Glomerular endothelial cell (primary cell): ENCODE results near the gene LIMK2. TPM values are rescaled to one million over a fixed set of nuclear protein-coding genes. Genes with fewer than 3 reads are reported as not detected.

Source experiments
- DNase-seq: peaks from one replicate; pipeline ENCODE4 v3.0.0-alpha.2; 2011; ENCODE audit warnings: low read depth, low spot score; ENCODE audit errors: extremely low read depth
- total RNA-seq: library from RNA; depleted of rRNA; stranded (reverse); fragments of >200 nt; gene quantifications from 2 replicates; pipeline ENCODE4 v1.2.3, GENCODE V29; 2015

LIMK2 gene
- total RNA-seq, 1 donor from 2014 or later = 108 TPM

DNA sequence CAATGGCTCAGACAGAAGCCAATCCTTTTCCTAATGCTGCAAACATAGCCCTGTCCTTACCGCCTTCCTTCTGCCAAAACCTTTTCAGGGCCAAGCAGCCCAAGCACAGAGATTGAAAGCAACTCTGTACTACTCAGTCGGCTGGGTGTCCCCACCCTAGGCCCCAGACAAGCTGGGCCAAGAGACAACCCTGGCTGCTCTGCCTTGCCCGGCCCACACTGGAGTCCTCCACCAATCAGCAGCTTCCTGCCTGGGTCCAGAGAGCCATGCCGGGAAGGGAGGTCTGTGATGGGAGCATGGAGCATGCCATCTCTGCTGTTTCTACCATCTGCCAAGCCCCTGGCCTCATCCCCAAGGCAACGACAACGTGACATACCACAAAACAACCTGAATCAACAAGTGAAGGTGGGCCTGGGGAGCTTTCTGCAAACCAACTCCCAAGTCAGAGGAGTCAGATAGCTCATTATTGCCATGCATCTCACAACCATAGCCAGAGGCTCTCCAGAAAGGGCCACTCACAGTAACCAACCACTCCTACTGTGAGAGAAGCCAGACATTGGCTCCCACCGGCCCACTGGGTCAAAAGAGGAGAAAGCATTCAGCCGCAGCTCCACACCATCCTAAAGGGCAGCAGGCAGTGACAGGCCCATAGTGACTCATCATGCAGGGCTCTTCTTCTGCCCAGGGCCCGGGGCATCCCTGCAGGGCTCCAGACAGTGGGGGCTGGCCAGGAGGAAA is 115.9 kb downstream of the LIMK2 start:
- no peak for DNase-seq

DNA sequence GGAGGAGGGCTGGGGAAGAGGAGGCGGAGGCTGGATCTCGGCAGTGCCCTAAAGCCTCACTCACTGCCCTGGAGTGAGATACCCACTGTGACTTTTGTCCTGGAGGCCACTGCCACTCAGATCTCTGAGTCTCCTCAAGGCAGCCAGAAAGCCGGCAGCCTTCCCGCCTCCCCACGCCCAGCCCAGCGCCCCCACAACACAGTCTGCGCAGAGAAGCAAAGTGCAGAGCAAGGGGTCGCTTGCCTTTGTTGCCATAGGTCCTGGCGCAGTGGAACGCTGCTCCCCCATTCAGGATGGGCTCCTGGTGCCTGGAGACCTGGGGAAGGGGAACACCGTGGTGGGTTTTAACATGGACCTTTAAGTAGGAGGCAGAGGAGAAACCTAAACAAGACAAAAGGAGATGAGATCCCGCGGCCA is 116.5 kb downstream of the LIMK2 start:
- no peak for DNase-seq

DNA sequence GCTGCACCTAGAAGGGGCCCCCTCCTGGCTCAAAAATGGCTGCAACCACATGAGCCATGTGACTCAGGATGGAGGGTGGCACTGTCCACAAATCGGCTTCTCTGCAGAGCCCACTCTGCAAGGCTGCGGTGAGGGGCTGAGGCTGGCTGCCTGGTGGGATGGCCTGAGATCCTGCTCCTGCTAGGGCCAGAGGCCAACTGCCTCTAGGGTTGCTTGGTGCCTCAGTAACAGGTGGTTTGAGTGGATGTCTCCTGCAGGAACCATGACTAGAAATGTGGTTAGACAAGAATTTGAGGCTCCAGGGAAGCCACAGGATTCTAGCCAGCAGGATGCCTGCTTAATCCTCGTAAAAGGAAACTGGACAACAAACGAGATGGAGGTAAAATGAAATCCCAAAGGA is 116.9 kb downstream of the LIMK2 start:
- DNase-seq = no peak

Other genes with a start within 250 kb of the LIMK2 start
- gene MORC2, start 243.5 kb upstream of the LIMK2 start, total RNA-seq = 20.6 and 37.3 TPM in 2 replicates
- 75.1 and 84.8 TPM in 2 replicates for gene TUG1, start 243.0 kb upstream of the LIMK2 start, total RNA-seq
- 123 and 220 TPM in 2 replicates for gene SMTN, start 131.0 kb upstream of the LIMK2 start, total RNA-seq
- gene SELENOM, start 104.7 kb upstream of the LIMK2 start, total RNA-seq = 120 and 175 TPM in 2 replicates
- gene INPP5J, start 89.3 kb upstream of the LIMK2 start, total RNA-seq = 0.35 and 2.1 TPM in 2 replicates
- not detected in 2 replicates for gene PLA2G3, start 71.8 kb upstream of the LIMK2 start, total RNA-seq
- 24.1 and 28.4 TPM in 2 replicates for gene RNF185, start 52.1 kb upstream of the LIMK2 start, total RNA-seq
- gene PIK3IP1, start 80.2 kb downstream of the LIMK2 start, total RNA-seq = 21.9 and 26.5 TPM in 2 replicates
- 14.7 and 20.4 TPM in 2 replicates for gene PATZ1, start 134.0 kb downstream of the LIMK2 start, total RNA-seq
- gene DRG1, start 187.3 kb downstream of the LIMK2 start, total RNA-seq = 54.5 and 62.6 TPM in 2 replicates